BLaER1 treated with 17β-estradiol and CSF1 and Interleukin-3, amounts not matched to agents 10 nM and 100 nM (cell line): ENCODE measurements around the gene AK5.
A peak's percentile ranks its signal among the peaks of the same experiment; 100 is the strongest.
"Not testable (repeated sequence)": the region's sequence is repeated elsewhere in the genome, so short reads cannot be mapped to it uniquely, and the experiment has no call there.

Experiments
- H3K27ac ChIP-seq, 11 experiments: shearing (Covaris generic); formaldehyde crosslinking; 2 replicates each; pipeline ENCODE4 v1.8.1; 2022
- H3K27me3 ChIP-seq, 11 experiments: shearing (Covaris generic); formaldehyde crosslinking; 2 replicates each; pipeline ENCODE4 v1.8.1; 2022
- H3K36me3 ChIP-seq, 11 experiments: shearing (Covaris generic); formaldehyde crosslinking; 2 replicates each; pipeline ENCODE4 v1.8.1; 2022
- H3K4me1 ChIP-seq, 10 experiments: shearing (Covaris generic); formaldehyde crosslinking; 2 replicates each; pipeline ENCODE4 v1.8.1; 2022
- H3K4me2 ChIP-seq, 11 experiments: shearing (Covaris generic); formaldehyde crosslinking; 2 replicates each; pipeline ENCODE4 v1.8.1; 2022
- H3K4me3 ChIP-seq, 10 experiments: shearing (Covaris generic); formaldehyde crosslinking; 2 replicates each; pipeline ENCODE4 v1.8.1; 2022
- H3K9ac ChIP-seq, 11 experiments: shearing (Covaris generic); formaldehyde crosslinking; 2 replicates each; pipeline ENCODE4 v1.8.1; 2022
- H3K9me3 ChIP-seq, 11 experiments: shearing (Covaris generic); formaldehyde crosslinking; replicated peaks in 1 of 11; 2 replicates each; pipeline ENCODE4 v1.8.1; 2022
- H4K20me1 ChIP-seq, 11 experiments: shearing (Covaris generic); formaldehyde crosslinking; 2 replicates each; pipeline ENCODE4 v1.8.1; 2022
- Cebpa-rat ChIP-seq, 11 experiments: shearing (Covaris generic); IDR thresholded peaks; 2 replicates each; pipeline ENCODE4 v1.8.1; 2022

AK5 gene

DNA sequence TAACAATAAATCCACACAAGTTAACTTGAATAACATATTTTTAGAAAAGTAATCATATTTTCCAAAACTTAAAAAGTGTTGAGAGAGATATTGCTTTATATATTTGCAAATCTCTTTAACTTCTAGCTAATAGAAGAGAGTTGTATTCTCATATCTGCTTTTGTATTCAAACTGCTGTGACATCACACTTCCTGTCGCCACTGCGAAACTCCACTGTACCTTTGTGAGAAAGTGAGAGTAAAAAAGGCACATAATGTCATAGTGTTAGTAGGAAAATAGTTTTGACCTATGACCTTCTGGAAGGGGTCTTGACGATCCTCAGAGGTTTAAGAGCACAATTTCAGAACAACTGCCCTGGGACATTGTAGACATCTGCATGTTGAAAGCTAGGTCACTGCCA lies 21.6 kb downstream of the AK5 start:
- Histone ChIP-seq H4K20me1 (no peaks in the 10 kb centered on the region), H3K4me1 (no peaks in the 10 kb centered on the region), H3K36me3 (no peaks in the 10 kb centered on the region), H3K27me3 (no peaks in the 10 kb centered on the region), H3K4me3 (no peak overlapping the region), H3K4me2 (no peak overlapping the region), H3K9ac (no peak overlapping the region), H3K27ac (no peak overlapping the region), H3K9me3 (peaks cover 0 to 9% (median 0%) of the 10 kb centered on the region in 11 experiments; a peak in 3 of 22 replicates)
- TF ChIP-seq Cebpa-rat (IDR thresholded peaks at IDR 0.05): no peak

DNA sequence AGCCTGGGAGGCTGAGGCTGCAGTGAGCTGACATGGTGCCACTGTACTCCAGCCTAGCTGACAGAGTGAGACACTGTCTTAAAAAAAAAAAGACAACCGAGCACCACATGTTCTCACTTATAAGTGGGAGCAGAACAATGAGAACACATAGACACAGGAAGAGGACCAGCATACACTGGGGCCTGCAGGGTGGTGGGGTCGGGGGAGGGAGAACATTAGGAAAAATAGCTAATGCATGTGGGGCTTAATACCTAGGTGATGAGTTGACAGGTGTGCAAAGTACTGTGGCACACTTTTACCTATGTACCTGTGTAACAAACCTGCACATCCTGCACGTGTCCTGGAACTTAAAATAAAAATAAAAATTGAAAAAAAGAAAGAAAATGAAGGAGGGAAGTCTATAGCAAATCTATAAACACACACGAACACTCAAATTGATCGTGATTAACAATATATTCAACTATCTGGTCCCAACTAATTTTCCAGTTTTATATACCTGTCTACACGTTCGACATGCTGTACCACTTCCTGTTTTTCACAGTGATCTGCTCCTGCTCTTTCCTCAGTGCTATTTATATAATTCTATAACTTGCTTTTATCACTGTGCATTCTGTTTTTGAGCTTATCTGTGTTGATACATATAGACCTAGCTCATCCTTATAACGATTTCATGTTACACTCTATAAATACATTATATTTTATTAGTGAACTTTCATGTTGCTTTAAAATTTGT lies 27.2 kb downstream of the AK5 start:
- Histone ChIP-seq H3K27me3 (no peaks in the 10 kb centered on the region), H3K27ac (no peak overlapping the region), H3K4me1 (peaks cover 0 to 11% (median 1%) of the 10 kb centered on the region in 10 experiments; a peak in 3 of 20 replicates), H3K4me3 (no peak overlapping the region), H3K36me3 (no peaks in the 10 kb centered on the region), H3K4me2 (no peak overlapping the region), H4K20me1 (no peaks in the 10 kb centered on the region), H3K9me3 (peaks cover 0 to 9% (median 0%) of the 10 kb centered on the region in 11 experiments; a peak in 3 of 22 replicates), H3K9ac (no peak overlapping the region)
- TF ChIP-seq Cebpa-rat (IDR thresholded peaks at IDR 0.05): no peak

DNA sequence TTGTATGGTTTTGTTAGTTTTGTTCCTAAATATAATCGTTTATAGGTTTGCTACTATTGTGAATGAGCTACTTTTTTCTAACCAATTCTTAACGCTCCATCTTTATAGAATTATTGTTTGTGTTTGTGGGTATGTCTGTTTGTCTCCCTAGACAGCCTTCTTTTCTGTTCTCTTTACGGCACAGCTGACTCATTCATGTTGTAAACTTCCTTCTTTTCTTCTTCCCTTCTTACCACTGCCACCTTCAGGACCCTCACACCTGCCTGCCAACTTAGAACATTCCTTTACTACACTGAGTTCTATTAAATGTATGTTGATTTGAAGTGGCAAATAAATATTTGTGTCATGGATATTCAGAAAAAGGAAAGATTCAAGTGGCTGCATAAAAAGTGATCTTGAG lies 29.1 kb downstream of the AK5 start:
- Histone ChIP-seq H3K4me3 (no peak overlapping the region), H3K27me3 (no peaks in the 10 kb centered on the region), H3K4me1 (peaks cover 0 to 11% (median 1%) of the 10 kb centered on the region in 10 experiments; a peak in 3 of 20 replicates), H3K36me3 (no peaks in the 10 kb centered on the region), H3K9ac (no peak overlapping the region), H3K27ac (no peak overlapping the region), H4K20me1 (no peaks in the 10 kb centered on the region), H3K9me3 (peaks cover 0 to 3% (median 0%) of the 10 kb centered on the region in 11 experiments; a peak in 2 of 22 replicates), H3K4me2 (no peak overlapping the region)
- no peak for TF ChIP-seq Cebpa-rat (IDR thresholded peaks at IDR 0.05)

DNA sequence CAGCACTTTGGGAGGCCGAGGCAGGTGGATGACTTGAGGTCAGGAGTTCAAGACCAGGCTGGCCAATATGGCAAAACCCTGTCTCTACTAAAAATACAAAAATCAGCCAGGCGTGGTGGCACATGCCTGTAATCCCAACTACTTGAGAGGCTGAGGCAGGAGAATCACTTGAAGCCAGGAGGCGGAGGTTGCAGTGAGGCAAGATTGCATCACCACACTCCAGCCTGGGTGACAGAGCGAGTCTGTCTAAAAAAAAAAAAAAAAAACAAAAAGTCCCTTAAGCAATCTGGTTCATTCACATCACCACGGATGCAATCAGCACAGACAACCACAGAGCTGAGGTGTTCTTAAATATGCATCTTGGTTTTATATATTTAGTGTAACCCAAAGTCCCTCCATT lies 30.5 kb downstream of the AK5 start:
- not testable (repeated sequence) for H4K20me1 ChIP-seq, H3K9ac ChIP-seq, H3K4me3 ChIP-seq, H3K36me3 ChIP-seq, H3K27me3 ChIP-seq, H3K4me2 ChIP-seq, H3K9me3 ChIP-seq, H3K27ac ChIP-seq
- peaks cover 0 to 11% (median 1%) of the 10 kb centered on the region in 10 experiments; a peak in 3 of 20 replicates for H3K4me1 ChIP-seq
- peak in 1 of 11 experiments; percentile 51; a peak in 1 of 22 replicates for TF ChIP-seq Cebpa-rat (IDR thresholded peaks at IDR 0.05)

DNA sequence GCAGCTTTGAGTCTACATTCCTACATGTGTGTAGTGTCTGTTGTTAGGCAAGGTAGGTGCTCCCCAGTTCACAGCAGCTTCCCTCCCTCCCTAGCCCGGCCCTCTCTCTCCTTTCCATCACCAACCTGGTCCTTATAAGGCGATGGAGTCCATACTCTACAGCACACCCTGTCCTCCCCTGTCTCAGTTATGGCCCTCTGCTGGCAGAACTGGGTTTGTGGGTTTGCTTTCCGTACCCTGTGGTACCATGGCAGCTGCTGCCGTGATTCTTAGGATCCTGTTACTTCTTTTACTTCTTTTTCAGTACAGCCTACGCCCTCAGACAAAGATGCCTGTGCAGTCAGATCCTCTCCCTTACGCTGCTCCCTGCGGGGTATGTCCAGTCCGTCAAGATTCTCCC lies 31.7 kb downstream of the AK5 start:
- Histone ChIP-seq H3K36me3 (no peaks in the 10 kb centered on the region), H3K9ac (no peak overlapping the region), H3K9me3 (no peaks in the 10 kb centered on the region), H3K4me3 (no peak overlapping the region), H3K4me2 (no peak overlapping the region), H4K20me1 (no peaks in the 10 kb centered on the region), H3K27ac (no peak overlapping the region), H3K27me3 (no peaks in the 10 kb centered on the region), H3K4me1 (peaks cover 0 to 11% (median 1%) of the 10 kb centered on the region in 10 experiments; a peak in 3 of 20 replicates)
- no peak for TF ChIP-seq Cebpa-rat (IDR thresholded peaks at IDR 0.05)

DNA sequence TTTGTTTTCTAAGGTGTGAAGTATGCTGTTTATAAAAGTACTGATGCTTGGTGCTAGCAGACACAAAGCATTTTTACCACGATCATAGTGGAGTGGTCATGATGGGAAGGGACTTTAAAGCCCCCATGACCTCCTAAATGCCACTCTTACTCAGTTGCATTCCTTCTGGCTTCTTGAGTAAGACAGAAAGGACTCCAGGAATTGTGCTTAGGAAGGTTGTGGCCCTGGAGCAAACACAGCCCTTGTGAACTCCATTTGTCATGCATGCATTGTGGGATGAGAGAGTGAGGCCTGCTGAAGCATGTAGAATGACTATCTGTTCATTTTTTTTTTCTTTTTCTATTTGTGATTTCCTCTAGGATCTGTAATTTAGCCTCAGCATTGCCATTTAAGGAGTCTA lies 34.2 kb downstream of the AK5 start:
- Histone ChIP-seq H3K36me3 (no peaks in the 10 kb centered on the region), H3K9me3 (no peaks in the 10 kb centered on the region; a peak in 1 of 22 replicates), H3K27me3 (no peaks in the 10 kb centered on the region), H3K4me1 (no peaks in the 10 kb centered on the region), H3K9ac (no peak overlapping the region), H4K20me1 (no peaks in the 10 kb centered on the region), H3K4me2 (no peak overlapping the region), H3K27ac (no peak overlapping the region), H3K4me3 (no peak overlapping the region)
- TF ChIP-seq Cebpa-rat (IDR thresholded peaks at IDR 0.05): no peak

DNA sequence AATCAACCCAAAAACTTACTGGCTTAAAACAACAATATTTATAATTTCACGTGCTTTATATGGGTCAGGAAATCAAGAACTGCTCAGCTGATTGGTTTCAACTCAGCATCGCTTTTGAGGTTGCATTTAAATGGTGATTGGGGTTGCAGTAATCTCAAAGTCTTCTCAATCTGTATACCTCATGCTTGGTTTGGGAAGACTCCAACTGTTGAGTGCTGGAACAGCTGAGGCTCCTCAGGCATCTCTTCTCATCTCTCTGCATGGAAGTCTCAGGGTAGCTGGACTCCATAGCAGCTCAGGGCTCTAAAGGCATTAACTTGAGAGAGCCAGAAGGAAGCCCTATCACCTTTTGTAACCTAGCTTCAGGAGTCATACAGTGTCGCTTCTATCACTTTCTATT lies 35.1 kb downstream of the AK5 start:
- H3K27me3 ChIP-seq: no peaks in the 10 kb centered on the region
- H3K27ac ChIP-seq: no peak overlapping the region
- H3K4me3 ChIP-seq: no peak overlapping the region
- no peak for TF ChIP-seq Cebpa-rat (IDR thresholded peaks at IDR 0.05)
- H4K20me1 ChIP-seq: no peaks in the 10 kb centered on the region
- no peaks in the 10 kb centered on the region; a peak in 1 of 22 replicates for H3K9me3 ChIP-seq
- no peaks in the 10 kb centered on the region for H3K36me3 ChIP-seq
- no peak overlapping the region for H3K9ac ChIP-seq
- H3K4me1 ChIP-seq: no peaks in the 10 kb centered on the region
- no peak overlapping the region for H3K4me2 ChIP-seq

DNA sequence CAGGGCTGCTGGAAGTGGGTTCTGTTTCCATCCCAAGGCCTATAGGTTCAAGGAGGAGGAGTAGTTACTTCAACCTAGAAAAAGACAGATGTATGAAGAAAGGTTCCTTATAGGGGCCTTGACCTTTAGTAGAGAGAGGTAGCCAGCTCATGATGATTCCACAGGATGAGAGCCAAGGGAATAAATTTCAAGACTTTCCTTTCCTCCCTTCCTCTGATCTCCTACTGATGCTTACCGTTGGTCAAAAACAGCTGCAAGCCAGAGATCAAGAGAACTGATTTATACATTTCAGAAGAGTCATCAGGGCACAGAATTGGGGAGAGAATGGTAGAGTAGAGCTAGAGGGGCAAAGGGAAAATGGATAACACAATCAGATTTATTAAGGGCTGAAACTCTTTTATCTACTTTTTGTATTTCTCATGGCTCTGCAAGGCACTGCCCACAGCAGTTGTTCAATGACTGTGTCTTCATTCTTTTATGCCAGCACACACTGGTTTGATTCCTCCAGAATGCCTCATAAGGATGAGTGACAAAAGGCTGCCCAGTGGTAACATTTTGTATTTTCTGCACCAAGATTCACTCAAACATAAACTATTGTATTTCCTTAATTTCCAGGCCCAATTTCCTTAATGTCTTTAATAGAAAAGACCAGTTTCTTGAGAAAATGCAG lies 37.4 kb downstream of the AK5 start:
- Histone ChIP-seq H3K27me3 (no peaks in the 10 kb centered on the region), H3K9ac (no peak overlapping the region), H3K27ac (no peak overlapping the region), H3K4me2 (no peak overlapping the region), H3K4me1 (no peaks in the 10 kb centered on the region), H3K4me3 (no peak overlapping the region), H4K20me1 (no peaks in the 10 kb centered on the region), H3K9me3 (no peaks in the 10 kb centered on the region; a peak in 1 of 22 replicates), H3K36me3 (no peaks in the 10 kb centered on the region)
- TF ChIP-seq Cebpa-rat (IDR thresholded peaks at IDR 0.05): no peak

DNA sequence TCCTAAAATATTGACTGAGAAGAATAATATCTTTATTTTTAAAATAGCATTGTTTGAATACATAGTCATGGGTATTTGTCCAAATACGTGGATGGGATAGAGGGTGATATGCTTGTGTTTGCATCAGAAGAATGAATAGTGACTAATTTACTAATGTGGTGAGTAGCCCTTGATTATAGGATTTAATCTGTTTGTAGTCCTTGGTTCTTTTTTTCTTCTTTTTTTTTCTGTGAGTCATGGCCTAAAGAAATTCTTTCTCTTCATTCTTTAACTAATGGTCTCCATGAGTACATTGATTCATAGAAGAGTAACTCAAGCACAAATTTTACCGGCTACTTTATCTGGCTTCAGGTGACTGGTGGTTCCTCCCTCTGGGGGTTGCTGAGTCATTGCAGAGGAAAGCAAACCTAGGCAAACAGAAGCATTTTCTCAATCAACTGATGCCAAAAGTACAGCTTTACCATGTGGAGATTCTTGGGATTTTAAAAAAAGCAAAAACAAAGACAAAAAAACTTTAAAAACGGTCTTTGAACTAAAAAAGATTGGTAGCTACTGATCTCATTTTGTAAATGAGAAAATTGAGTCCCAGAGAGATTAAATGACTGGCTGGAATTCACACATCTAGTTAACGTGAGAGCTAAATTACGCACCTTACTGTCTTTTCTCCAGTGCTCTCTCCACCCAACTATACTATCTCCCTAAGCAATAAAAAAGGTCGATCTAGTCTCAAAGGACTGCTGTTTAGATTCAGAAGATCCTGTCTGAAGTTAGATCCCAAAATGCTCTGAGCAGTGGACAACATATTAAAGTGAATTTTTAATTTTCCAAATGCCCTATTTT lies 40.5 kb downstream of the AK5 start:
- H3K9ac ChIP-seq: no peak overlapping the region
- no peak overlapping the region for H3K27ac ChIP-seq
- no peaks in the 10 kb centered on the region; a peak in 1 of 22 replicates for H3K9me3 ChIP-seq
- H3K36me3 ChIP-seq: no peaks in the 10 kb centered on the region
- TF ChIP-seq Cebpa-rat (IDR thresholded peaks at IDR 0.05): no peak
- no peak overlapping the region for H3K4me3 ChIP-seq
- H3K27me3 ChIP-seq: no peaks in the 10 kb centered on the region
- no peaks in the 10 kb centered on the region for H4K20me1 ChIP-seq
- no peak overlapping the region for H3K4me2 ChIP-seq
- H3K4me1 ChIP-seq: no peaks in the 10 kb centered on the region
